Measurements from ENCODE around the gene GDE1. TPM values are rescaled to one million over a fixed set of nuclear protein-coding genes. Genes with fewer than 3 reads are reported as not detected.

Gene GDE1
- total RNA-seq, 1 experiment from 2014 or later = 48.6 TPM

DNA sequence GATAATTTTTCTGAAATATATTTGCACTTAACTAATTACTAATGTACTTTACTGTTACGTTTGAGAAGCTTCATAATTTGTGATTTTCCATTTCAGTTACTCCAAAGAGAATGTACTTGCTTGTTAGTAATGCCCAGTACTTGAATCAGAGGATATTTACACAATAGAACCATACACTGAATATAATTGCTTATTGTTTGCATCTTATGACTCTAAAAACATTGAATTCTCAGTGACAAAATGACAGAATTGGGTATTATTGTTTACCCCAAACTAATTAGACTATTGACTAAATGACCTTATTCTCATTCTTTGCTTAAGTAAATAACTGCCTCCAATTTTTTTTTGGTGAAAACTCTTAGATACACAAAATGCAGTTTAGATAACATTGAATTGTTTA, 10.7 kb upstream of the GDE1 start:
- Histone ChIP-seq H4K5ac (ENCODE audit: insufficient read length, low read depth, low read length) (no peak overlapping the region), H2BK12ac (ENCODE audit: insufficient read length, low read depth, low read length) (no peak overlapping the region), H3K4ac (ENCODE audit: low read depth, low read length) (no peak overlapping the region), H2BK15ac (ENCODE audit: low read depth, low read length) (no peak overlapping the region), H3K56ac (ENCODE audit: insufficient read length, low read depth, low read length) (no peak overlapping the region), H3K79me2 (ENCODE audit: insufficient read depth, low read length) (no peaks in the 10 kb centered on the region), H3K9me3 (ENCODE audit: control insufficient read depth, low read depth, low read length) (no peaks in the 10 kb centered on the region), H4K20me1 (ENCODE audit: control insufficient read depth, insufficient read depth, insufficient read length) (no peaks in the 10 kb centered on the region), H2BK5ac (ENCODE audit: insufficient read length, low read length) (no peak overlapping the region), H3K18ac (ENCODE audit: insufficient read length, low read depth, low read length) (no peak overlapping the region), H3K27me3 (ENCODE audit: insufficient read depth, low read length) (no peaks in the 10 kb centered on the region), H3K4me1 (ENCODE audit: insufficient read depth, low read length) (no peaks in the 10 kb centered on the region), H4K91ac (ENCODE audit: insufficient read length, low read depth, low read length) (no peak overlapping the region), H3K23ac (ENCODE audit: insufficient read length, low read depth, low read length) (no peak overlapping the region), H3K23me2 (ENCODE audit: insufficient read length, low read depth, low read length, poor library complexity, severe bottlenecking) (no peaks in the 10 kb centered on the region), H3K79me1 (ENCODE audit: insufficient read depth, low read depth, low read length, poor library complexity, severe bottlenecking) (no peaks in the 10 kb centered on the region), H2AK5ac (ENCODE audit: insufficient read length, low read length) (no peak overlapping the region), H2BK120ac (ENCODE audit: low read depth, low read length, poor library complexity, severe bottlenecking) (no peak overlapping the region), H4K8ac (replicated peaks; ENCODE audit: insufficient read length, low read depth, low read length) (no peak overlapping the region), H3K4me2 (ENCODE audit: insufficient read depth, insufficient read length, low read length) (no peak overlapping the region), H3K9ac (ENCODE audit: extremely low read depth, insufficient read length, low read length) (no peak overlapping the region), H2AFZ (ENCODE audit: low read length) (no peak overlapping the region), H3K27ac (ENCODE audit: insufficient read length, low read depth, low read length) (no peak overlapping the region), H3K14ac (ENCODE audit: insufficient read depth, low read length) (no peak overlapping the region), H2BK20ac (ENCODE audit: low read depth, low read length, poor library complexity, severe bottlenecking) (no peak overlapping the region), H3T11ph (ENCODE audit: low read length) (no peak overlapping the region)
- WGBS (ENCODE audit: extremely low coverage, insufficient read length, low lambda C conversion rate) = no CpG with 5 or more reads among the region's 1 CpG
- H3K4me3 Mint-ChIP-seq = no peak overlapping the region
- no peaks in the 10 kb centered on the region for H3K9me3 Mint-ChIP-seq
- no peak overlapping the region for H3K27ac Mint-ChIP-seq
- DNase-seq = no peak
- H3K4me1 Mint-ChIP-seq = peaks cover 10 to 14% of the 10 kb centered on the region in 2 experiments
- TF ChIP-seq, protein P1, sequence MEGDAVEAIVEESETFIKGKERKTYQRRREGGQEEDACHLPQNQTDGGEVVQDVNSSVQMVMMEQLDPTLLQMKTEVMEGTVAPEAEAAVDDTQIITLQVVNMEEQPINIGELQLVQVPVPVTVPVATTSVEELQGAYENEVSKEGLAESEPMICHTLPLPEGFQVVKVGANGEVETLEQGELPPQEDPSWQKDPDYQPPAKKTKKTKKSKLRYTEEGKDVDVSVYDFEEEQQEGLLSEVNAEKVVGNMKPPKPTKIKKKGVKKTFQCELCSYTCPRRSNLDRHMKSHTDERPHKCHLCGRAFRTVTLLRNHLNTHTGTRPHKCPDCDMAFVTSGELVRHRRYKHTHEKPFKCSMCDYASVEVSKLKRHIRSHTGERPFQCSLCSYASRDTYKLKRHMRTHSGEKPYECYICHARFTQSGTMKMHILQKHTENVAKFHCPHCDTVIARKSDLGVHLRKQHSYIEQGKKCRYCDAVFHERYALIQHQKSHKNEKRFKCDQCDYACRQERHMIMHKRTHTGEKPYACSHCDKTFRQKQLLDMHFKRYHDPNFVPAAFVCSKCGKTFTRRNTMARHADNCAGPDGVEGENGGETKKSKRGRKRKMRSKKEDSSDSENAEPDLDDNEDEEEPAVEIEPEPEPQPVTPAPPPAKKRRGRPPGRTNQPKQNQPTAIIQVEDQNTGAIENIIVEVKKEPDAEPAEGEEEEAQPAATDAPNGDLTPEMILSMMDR (conservative IDR thresholded peaks at IDR 0.05) = no peak
- H3K27me3 Mint-ChIP-seq (ENCODE audit: low read depth) = no peaks in the 10 kb centered on the region
- H3K36me3 Mint-ChIP-seq (ENCODE audit: insufficient read depth in 1 of 3, low read depth in 3 of 3) = peaks cover 5 to 58% (median 46%) of the 10 kb centered on the region in 3 experiments; a peak in 6 of 7 replicates
